NOMO-1 (cell line): ENCODE measurements around the gene IFNL1.
"Not testable (repeated sequence)": the region's sequence is repeated elsewhere in the genome, so short reads cannot be mapped to it uniquely, and the experiment has no call there.

Experiments
- DNase-seq, 2 experiments: peaks; one replicate each; lab custom pipeline; 2025; ENCODE audit not compliant: unreplicated experiment in 2 of 2; lab: John Stamatoyannopoulos, UW

The IFNL1 gene

GRCh38 chr19:39307822-39308530 is 11.8 kb downstream of the IFNL1 start:
- no peak for DNase-seq

GRCh38 chr19:39308531-39309304 is 12.5 kb downstream of the IFNL1 start:
- DNase-seq, result no peak

- DNase-seq, result not testable (repeated sequence)
Observed at GRCh38 chr19:39309305-39309670, 13.1 kb downstream of the IFNL1 start.

DNA sequence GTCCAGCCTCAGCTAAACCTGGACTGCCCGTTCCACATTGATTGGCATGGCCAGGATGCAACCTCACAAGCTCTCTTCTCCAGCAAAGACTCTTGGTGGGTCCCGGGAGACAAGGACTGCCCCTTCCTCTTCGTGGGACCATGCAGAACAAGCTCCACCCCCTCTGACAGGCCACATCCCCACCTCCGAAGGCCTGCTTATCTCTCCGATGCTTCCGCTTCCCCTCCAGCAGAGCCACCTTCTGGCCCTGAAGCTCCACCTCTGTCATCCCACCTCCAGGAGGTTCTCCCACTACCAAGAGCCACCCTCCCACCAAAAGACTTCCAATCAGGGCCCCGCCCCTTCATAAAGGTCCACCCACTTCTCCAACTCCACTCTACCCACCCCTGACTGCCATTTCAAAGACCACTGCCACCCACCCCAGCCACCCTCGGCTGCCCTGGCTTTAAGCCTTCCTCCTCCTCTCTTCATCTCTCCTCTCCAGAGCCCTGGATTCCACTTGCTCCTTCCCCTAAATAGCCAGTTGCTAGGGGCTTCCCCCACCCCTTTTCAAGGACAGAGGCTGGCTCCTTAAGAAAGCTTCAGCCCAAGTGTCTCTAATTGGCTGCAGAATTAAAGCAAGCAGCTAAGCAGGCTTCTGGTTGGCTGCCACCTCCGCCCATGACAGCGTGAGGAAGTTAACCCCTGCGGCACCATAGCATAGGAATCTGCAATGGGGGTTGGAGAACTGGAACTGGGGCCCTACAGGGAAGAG is 14.5 kb downstream of the IFNL1 start:
- DNase-seq, result no peak

DNA sequence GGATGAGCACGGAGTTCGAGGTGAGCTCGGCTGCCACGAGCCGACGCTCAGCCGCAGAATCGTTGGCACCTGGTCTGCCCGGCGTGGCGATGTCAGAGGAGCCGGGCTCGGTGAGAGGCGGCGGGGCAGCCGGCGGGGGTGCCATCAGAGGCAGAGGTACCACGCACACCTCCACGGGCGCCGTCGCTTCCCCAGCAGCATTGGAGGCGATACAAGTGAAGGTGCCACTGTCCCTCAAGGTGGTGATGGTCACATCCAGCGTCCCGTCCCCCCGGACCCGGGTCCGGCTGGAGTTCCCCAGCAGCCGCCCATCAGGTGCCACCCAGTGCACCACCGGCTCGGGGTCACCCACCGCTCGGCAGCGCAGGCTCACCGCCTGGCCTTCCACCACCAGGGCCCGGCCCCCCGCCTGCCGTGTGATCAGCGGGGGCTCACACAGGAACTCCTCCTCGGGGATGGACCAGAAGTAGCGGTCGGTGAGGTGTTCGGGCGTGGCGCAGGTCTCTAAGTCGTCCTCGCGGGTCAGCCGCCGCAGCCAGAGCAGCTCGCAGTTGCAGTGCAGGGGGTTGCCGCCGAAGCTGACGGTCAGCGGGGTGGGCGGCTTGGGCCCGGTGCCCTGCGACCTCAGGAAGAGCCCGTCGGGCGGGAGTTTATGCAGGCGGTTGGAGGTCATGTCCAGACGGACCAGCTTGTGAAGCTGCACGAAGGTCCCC is 18.0 kb downstream of the IFNL1 start:
- no peak for DNase-seq

DNA sequence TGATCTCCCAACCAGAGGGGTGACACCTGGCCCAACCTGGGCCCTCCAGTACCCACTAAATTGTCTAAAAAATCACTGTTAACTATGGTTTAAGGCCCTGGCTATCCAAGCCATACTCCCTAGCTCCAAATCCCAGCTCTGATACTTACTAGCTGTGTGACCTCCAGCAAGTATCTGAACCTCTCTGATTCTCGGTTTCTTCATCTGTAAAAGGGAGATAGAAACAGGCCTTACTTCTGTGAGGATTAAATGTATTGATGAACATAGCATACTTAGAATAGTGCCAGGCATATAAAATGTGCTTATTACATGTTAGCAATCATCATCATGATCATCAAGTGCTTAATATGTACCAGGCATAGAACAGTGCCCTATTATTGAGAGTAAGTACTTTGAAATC is 19.7 kb downstream of the IFNL1 start:
- DNase-seq, result no peak

DNA sequence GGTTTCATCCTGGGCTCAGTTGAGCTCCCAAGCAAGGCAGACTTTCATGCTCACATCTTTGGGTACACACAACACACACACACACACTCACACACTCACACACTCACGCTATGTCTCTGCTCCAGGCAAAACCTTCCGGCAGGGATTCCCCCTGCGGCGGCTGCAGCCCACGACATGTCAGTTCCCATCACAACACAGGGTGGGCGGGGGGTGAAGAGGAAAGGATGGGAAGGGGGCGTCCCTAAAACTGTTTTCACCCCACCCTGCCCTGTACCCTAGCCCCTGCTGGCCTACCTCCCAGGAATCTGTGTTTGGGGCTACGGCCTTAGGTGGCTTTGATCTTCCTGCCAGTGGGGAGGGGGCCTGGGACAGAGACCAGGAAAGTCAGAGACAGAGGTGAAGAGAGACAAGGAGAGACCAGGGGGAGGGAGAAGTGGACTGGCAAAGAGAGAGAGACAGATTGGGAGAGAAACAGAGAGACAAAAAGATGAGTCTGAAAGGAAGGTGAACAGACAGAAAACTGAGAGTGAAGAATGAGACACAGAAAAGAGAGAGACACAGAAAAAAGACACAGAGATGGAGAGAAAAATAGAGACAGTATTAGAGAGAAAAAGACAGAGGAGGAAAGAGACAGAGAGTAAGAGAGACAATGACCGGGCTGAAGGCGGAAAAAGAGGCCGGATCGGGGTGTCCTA is 20.6 kb downstream of the IFNL1 start:
- DNase-seq, result no peak

- no peak for DNase-seq
Observed at GRCh38 chr19:39317476-39317875, 21.3 kb downstream of the IFNL1 start.

GRCh38 chr19:39318071-39318470 is 21.9 kb downstream of the IFNL1 start:
- no peak for DNase-seq

DNA sequence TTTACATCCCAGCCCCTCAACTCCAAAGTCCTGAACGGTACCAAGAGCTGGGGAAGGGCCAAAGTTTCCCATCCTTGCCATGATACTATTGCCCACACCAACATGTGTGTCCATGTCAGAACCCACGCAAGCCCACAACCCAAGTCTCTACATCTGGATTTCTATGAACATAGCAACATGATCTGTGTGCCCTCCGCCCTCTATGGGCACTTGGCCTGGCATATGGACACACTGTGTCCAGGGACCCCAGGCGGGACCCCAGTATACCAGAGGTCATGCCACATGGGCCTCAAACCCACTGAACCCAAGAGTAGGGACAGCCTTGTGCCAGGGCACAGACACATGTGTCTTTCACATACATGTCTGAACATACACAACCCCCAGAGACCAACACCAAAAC is 22.5 kb downstream of the IFNL1 start:
- DNase-seq, result no peak

GRCh38 chr19:39319098-39319891 is 23.1 kb downstream of the IFNL1 start:
- DNase-seq, result no peak

DNA sequence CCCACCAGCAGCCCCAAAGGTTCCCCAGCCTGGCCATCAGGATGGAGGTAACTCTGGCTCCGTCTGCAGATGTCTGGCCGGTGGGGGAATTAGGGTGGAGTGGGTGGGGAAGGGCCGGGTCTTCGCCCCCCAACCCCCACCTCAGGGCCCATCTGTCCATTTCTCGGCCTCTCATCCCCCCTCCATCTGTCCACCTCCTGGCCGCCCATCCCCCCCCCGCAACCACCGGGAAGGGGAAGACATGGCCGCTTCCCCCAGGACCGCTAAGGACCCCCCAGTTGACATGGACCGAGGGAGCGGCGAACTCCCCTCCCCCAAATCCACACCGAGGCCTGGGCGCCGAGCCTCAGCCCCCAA is 23.7 kb downstream of the IFNL1 start:
- no peak for DNase-seq

- no peak for DNase-seq
Observed at GRCh38 chr19:39321117-39321831, 25.1 kb downstream of the IFNL1 start.

DNA sequence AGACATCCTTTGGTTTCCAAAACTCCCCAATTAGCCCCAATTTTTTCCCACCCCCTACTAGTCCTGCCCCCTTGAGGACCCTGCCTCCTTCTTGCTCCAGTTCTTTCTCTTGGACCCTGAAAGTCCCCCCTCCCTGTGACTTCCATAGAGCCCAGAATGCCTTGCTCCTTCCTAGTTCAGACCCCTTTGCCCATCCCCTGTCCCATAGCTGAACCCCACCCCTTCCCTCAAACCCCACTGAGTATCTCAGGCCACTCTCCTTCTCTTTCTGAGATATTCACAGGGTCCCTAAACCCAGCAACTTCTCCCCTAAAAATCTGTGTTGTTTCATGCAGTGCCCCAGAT is 25.6 kb downstream of the IFNL1 start:
- no peak for DNase-seq

- no peak for DNase-seq
Observed at GRCh38 chr19:39324242-39324842, 28.1 kb downstream of the IFNL1 start.

DNA sequence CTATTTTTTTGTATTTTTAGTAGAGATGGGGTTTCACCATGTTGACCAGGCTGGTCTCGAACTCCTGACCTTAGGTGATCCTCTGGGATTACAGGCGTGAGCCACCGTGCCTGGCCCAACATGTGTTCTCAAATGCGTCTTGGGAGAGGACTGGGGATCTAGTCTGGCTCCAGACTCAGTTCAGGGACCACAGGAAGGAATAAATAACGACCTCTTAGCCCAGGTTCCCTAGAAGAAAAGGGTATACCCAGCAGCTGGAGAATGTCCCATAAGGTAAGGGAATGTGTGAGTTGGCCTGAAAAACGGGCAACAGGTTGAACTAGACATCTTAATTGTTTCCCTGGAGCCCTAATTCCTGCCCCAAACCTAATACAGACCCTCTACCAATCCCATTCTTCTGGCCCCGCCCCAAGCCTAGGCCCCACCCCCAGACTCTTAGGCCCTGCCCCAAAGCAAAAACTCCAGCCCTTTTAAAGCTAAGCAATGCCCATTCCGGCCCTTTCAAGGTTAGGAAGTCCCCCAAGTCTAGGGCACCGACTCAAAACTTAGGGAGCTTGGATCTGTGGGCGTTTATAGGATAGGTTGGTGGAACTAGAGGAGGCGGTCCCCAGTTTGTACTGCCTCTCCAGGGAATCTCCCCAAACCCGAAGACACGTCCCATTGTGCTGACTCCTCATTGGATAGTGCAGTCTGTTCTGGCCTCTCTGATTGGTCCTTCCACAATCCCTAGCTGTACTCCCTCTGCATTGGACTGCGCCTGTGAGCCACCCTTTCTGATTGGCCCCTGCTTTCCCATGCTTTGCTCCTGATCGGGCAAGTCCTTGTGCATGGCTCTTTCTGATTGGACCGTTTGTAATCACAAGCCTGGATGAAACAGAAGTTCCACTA is 29.8 kb downstream of the IFNL1 start:
- DNase-seq, result no peak

DNA sequence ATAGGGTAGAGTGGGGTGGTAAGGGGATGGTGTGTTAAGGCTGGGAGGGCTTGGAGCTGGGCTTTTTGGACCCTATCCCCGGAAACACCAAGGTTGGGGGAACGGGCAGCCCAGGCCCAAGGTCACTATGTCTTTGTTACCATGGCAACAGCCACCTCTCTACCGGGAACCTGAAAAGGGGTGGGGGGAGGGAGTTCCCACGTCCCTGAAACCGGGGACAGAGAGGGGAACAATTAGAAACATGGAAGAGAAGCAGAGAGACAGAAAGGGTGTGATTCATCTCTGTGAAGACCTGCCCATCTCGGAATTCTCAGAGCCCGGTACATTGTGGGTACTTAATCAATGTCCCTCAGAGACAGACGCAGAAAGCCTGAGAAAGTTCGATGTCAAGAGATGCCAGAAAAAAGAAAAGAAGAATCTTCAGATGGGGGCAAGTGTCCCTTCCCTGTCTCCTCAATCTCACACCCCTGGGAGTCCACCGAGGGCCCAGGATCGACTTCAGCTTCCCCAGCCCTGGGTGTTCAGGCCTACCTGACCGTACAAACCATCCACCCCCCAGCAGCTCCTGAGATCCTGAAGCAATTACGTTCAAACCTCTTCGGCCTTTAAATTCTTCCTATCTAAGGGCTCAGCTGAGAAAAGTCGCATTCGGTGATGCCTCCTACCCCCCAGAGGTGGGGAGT is 31.3 kb downstream of the IFNL1 start:
- DNase-seq, result no peak
